GM21390 (cell line): ENCODE results near the gene TMEM87B.
A peak's percentile ranks its signal among the peaks of the same experiment; 100 is the strongest.
"Not testable (repeated sequence)": the region's sequence is repeated elsewhere in the genome, so short reads cannot be mapped to it uniquely, and the experiment has no call there.

Experiments
- ATAC-seq: cut with Tn5 transposase; IDR thresholded peaks from one replicate; pipeline ENCODE4 v1.9.1; 2021; ENCODE audit not compliant: unreplicated experiment

TMEM87B gene

DNA sequence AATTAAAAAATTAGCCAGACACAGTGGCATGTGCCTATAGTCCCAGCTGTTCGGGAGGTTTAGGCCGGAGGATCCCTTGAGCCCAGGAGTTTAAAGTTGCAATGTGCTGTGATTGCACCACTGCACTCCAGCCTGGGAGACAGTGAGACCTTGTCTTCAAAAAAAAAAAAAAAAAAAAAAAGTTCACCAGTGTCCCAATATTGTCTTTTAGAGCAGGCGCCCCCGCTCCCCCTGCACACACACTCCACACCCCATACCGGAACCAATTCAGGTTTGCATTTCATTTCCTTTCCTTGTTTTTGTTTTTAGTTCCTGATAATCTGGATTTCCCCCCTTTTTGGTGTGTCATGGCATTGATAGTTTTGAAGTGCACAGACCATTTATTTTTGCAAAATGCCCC is 10.4 kb downstream of the TMEM87B start:
- no peak for ATAC-seq

DNA sequence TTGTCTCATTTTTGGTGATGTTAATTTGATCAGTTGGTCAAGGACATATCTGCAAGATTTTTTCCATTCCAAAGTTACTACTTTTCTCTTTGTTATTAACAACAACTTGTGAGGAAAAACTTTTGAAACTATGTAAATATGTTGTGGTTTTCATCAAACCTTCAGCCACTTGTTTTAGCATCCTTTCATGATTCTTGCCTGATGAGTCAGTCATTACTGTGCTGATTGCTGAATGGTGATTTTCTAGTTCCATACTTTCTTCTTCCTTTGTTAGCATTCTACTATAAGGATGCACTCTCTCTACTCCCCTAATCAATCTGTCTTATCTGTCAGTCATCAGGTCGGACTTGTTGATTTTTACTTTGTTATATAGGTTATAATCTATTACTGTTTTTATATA is 10.9 kb downstream of the TMEM87B start:
- ATAC-seq, result peak; percentile 46

DNA sequence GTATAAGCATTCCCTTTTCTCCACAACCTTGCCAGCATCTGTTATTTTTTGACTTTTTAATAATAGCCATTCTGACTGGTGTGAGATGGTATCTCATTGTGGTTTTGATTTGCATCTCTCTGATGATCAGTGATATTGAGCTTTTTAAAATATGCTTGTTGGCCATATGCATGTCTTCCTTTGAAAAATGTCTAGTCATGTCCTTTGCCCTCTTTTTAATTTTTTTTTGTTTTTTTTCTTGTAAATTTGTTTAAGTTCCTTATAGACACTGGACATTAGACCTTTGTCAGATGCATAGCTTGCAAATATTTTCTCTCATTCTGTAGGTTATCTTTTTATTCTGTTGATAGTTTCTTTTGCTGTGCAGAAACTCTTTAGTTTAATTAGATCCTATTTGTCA is 14.7 kb downstream of the TMEM87B start:
- ATAC-seq, result not testable (repeated sequence)

DNA sequence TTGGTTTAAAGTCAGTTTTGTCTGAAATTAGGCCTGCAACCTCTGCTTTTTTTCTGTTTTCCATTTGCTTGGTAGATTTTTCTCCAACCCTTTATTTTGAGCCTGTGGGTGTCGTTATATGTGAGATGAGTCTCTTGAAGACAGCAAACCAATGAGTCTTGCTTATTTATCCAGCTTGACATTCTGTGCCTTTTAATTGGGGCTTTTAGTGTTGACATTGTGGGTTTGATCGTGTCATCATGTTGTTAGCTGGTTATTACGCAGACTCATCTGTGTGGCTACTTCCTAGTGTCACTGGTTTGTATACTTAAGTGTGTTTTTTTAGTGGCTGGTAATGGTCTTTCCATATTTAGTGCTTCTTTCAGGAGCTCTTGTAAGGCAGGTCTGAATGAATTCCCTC is 18.8 kb downstream of the TMEM87B start:
- no peak for ATAC-seq

DNA sequence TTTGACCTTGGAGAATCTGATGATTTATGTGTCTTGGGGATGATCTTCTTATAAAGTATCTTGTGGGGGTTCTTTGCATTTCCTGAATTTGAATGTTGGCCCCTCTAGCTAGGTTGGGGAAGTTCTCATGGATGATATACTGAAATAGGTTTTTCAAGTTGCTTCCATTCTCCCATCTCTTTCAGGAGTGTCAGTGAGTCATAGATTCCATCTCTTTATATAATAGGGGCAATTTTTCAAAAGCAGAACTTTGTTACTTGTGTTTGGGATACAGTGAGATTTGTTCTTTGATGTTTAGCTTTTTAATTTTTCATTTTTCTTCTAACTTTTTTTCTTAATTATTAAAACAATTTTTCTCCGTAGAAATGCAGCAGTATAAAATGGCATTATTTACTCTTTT is 19.4 kb downstream of the TMEM87B start:
- no peak for ATAC-seq

DNA sequence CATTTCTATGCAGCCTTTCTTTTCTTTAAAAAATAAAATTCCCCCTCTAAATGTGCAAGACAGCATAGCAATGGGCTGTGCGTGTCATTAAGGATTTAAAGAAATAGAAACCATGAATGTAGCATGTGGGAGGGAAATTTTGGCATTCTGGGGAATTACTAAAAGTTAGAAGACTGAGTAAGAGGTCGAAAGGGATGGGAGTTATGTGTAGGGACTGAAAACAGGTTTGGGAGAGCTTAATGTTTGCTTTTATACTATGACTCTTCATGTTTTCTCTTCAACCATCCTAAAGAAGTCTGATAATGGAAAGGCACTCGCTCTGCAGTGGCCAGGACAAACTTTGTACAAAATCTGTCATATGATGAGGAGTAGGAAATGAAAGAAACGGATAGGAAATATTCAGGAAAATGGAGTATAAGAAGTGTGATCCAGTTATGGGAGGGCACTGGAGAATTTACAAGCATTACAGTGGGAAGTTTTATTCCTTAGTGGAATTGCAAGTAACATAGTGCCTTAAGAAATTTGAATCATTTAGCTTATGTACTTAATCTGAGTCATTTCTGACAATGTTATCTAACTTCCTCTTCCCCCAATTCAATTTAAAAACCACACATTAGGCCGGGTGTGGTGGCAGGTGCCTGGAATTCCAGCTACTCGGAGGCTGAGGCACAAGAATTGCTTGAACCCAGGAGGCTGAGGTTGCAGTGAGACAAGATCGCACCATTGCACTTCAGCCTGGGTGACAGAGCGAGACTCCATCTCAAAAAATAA is 20.6 kb downstream of the TMEM87B start:
- ATAC-seq, result no peak

DNA sequence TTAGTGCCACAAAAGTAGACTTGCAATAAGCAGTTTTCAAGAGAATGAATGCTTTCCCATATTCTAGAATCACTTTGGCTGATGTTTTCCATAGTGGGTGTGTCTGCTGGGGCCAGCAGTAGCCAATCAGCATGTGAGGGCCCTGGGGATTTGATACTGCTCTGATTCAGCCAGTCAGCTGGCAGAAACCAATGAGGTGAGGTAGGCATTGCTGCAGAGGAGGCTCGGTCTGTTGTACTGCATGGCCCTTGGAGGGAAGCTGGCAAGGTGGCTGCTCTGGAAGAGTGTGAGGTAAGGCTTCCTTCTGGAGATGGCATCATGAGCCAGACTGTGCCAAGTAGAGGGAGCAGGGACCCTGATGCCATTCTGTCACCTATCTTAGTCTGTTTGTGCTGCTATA is 22.7 kb downstream of the TMEM87B start:
- ATAC-seq, result no peak

DNA sequence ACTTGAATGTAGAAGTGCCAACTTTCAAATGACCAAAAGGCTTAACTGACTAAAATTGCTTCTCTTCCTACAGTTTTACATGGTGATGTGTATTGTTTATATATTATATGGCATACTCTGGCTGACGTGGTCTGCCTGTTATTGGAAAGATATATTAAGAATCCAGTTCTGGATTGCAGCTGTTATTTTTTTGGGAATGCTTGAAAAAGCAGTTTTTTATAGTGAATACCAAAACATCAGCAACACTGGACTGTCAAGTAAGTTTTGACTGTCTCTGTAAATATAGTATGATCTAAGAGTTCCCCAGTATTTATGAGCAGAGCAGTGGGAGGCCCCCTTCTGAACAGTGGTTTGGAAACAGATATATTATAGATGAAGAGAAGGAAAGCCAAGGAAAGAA is 26.2 kb downstream of the TMEM87B start:
- no peak for ATAC-seq

DNA sequence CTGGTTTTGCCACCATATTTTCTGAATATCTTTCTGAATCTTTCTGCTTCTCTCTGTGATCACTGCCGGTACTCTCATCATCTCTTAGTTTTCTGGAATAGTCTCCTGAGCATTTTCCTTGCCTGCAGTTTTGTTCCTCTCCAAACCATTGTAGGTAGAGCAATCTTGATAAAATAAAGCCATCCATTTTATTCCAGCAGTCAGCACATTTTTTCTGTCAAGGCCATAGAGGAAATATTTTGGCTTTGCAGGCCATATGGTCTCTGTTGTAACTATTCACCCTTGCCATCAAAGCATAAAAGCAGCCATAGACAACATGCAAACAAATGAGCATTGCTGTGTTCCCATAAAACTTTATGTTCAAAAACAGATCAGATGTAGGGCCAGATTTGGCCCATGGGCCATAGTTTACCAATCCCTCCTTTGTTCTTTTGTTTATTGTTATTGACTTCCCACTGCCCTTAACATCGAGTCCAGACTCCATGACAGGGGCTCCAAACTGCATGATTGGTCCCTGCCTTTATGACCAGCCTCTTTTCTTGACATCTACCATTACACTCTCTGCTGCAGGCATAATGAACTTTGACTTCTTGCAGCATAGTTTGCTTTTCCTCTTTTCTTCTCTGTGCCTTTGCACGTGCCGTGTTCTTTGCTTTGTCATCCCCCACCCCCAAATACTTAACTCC is 29.8 kb downstream of the TMEM87B start:
- ATAC-seq, result no peak

DNA sequence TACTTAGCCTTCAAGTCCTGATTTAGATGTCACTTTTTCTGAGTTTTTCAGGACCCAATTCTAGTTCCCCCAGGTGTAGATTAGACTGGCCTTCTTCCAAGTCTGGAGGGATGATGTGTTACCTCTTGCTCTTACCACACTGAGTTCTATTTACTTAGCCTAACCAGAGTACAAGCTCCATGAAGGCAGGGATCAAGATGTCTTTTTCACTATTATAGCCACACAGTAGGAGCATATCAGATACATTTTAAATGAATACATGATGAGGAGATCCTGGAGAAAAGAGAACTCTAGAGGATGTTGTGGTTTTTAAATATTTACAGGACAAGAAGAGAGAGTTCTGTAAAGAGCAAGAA is 30.3 kb downstream of the TMEM87B start:
- no peak for ATAC-seq

DNA sequence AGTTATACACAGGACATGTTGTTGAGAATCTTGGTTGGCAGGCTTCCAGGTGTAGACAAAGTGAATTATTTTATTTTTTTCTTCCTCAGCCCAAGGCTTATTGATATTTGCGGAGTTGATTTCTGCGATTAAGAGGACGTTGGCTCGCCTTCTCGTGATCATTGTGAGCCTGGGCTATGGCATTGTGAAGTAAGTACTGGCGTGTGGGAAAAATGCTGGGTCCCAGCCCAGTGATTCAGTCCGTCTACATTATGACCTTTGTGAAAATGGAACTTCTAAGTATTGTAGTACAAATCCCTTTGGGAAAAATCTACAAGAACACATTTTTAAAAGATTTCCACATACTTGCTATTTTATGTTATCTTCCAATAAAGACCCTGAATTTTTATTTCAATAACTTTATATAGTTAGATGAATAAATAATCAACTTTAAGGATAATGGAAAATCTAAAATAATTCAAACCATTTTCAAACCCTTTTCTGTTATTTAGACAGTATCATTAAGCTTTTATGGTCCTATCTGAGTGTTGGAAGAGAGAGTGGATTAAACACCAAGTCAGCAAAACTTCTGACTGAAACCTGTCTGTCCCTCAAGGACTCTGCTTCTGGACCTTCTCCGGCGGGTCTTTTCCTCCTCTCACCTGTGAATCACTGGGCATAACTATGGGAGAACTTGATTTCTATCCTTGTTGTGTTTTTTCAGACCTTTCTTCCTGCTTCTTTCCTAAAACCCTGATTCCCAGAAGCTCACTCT is 31.0 kb downstream of the TMEM87B start:
- no peak for ATAC-seq

DNA sequence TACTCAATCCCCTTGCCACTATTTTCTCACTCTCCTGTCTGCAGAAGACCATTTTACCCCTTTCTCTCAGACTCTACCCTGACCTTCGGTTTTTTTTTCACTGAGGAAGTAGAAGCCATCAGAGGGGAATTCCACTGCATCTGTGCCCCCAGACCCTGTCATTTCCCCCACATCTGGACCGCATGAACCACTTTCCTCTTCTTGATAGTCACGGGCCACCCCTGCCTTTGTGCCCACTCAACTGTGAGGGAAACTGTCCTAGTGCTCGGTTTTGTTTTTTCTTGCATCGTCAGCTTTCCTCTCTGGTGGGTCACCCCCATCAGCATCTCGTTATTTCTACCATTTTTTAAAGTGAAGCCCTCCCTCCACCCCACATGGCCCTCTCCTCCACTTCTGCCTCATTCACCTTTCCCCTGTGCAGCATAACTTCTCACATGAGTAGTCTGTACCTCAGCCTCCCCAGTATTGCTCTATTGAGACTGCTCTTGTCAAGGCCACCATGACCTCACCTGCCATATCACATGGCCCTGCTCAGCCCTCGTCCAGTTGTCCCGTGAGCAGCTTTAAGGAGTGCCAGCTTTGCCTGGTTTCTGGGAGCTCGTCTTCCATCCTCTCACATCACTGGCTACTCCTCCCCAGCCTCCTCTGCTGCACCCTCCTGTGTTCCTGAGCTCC is 32.4 kb downstream of the TMEM87B start:
- peak; percentile 68 for ATAC-seq

DNA sequence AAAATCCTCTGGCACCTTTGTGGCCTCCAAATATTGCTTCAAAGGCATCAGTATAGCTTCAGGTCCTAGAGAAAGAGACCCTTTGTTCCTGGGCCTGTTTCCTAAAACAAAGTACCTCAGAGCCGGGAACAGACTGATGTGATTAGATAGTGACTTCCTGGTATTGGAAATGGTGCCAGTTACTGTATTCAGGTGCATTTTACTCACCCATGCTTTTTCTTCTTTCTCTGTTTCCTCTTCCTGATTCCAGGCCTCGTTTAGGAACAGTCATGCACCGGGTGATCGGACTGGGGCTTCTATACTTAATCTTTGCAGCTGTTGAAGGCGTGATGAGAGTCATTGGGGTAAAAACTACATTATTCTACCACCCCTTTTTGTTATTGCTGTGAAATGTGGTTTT is 34.3 kb downstream of the TMEM87B start:
- no peak for ATAC-seq

DNA sequence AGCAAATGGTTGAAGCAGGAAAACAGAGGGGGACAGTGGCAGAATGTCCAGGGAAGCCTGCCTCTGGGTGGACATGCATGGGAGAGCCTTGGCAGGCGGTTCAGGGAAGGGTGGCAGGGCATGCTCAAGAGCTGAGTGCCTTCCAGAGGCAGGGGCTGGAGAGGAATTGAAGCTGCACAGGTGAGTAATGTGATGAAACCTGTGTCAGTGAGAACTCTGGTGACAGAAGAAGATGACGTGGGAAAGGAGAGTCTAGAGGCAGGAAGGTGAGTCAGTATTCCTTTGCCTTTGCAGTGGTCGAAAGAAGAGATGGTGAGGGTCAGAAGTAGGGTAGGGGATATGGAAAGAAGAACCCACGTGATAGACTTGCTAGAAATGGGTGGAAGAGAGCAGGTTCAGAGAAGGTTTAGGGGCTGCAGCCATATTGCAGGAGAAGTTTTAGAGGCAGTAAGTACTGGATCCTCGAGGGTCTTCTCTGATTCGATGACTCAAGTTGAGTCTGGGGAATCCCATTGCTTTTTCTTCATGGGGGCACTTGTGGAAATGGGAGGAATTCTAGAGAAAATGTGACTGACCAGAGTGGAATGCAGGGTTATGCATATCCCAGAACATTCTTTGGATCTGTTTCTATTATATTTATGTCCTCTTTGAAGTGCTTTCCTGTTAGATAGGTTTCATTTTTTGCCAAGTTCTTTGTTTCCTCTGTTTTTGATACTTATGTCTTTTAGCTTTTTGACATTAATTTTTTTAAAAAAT is 37.4 kb downstream of the TMEM87B start:
- ATAC-seq, result no peak

DNA sequence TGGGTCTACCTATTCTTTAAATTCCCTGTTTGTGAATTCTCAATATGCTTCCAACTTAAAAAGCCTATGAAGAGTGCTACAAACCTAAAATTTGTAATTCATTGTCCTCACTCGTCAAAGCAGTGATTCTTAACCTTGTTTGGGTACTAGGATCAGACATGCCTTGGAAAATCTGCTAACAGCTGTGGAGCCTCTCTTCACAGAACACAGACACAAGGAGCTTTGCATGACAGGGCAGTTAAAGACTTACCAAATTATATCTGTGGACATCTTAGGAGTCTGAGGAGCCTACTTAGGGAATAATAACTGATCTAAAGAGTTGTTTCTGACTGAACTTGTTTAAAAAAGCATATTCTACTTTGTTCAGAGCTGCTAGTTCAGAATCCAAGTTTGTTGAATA is 38.1 kb downstream of the TMEM87B start:
- ATAC-seq, result no peak

DNA sequence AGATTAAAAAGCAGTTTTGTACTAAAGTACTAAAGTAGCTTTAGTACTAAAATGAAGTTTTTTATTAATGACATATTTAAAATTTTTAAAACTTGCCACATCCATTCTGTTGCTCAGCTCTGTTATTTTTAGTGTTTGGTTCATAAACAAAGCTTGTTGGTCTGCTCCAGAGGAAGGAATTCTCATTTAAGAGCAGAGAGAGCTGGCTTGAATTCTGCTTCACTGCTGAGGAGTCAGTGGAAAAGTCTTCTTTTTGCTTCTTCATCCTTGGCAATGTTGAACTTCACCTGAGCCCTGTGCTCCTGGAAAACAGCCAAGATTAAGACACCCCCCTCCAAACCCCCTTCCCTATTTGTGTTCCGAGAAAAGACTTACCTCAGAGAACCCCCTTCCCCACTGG is 40.6 kb downstream of the TMEM87B start:
- no peak for ATAC-seq

DNA sequence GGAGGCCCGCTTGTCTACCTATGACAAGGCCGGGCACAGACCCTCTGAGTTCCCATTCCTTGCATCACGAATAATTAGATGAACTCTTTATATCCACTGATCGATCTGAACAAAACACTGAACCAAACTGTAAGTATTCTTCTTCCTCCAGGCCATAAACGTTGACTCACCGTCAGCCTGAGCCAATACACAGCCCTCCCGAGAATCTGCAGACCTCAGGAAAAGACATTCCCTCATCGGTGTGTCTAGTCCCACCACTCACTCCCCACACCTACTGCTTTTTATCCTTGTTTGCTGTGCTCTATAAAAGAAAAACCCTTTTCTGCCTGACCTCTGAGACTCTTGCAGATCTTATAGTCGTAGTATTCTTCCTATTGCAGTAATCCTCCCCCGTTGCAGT is 41.0 kb downstream of the TMEM87B start:
- ATAC-seq, result no peak

DNA sequence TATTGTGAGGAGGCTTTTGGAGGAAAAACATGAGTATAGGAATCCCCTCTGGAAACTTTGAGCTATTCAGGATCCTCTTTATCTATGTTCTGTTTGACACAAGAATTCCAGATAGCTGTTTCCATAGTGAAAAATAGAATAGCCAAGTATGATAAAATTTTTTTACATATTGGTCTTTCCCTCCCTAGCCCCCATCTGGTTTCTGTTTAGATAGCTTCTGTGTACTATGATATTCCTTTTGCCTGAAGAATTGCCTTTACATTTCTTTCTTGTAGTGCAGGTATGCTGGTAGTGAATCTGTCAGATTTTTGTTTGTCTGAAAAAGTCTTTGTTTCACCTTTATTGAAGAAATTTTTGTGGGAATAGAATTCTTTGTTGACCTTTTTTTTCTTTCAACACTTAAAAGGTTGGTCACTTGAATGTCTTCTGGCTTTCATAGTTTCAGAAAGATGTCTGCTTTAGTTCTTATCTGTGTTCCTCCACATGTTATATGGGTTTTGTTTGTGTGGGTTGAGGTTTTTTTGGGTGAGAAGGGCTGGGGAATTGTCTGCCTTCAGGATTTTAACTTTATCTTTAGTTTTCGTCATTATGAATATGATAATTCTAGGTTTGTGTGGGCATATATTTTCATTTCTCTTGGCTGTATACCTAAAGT is 53.2 kb downstream of the TMEM87B start:
- ATAC-seq, result no peak

DNA sequence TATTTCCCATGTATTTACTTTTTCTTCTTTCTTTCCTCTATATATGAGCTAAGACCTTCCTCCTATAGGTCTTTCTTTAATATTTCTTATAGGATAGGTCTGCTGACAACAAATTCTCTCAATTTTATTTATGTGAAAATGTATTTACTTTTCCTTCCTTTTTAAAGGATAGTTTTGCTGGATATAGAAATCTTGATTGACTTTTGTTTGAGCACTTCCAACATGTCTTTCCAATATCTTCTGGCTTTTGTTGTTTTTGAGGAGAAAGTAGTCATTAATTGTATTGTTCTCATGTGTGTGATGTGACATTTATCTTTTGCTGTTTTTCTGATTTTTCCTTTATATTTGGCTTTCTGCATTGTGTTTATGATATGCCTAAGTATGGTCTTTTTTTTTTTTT is 54.2 kb downstream of the TMEM87B start:
- no peak for ATAC-seq

DNA sequence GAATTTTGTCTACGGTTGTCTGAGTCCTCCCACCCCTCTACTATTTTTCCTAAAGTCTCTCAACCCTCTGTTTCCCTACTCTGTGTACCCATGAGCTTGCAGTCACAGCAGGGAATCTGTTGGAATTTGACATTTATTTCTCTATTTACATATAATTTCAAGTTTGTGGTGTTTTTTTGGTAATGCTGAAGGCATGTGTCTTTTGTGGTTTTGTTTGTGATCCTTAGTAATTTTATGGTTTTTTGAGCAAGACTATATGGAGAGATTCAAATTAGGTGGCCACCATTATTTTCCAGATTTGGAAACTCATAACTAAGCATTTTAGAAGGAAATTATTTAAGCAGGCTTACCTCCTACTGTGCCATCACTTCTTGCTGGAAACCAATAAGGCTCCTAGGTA is 55.9 kb downstream of the TMEM87B start:
- ATAC-seq, result no peak
